HepG2 (cell line): ENCODE measurements around the gene FGL2. TPM values are rescaled to one million over a fixed set of nuclear protein-coding genes. Genes with fewer than 3 reads are reported as not detected.

Experiments
- ATAC-seq: fragments of 200-7000 bp; cut with Tn5 transposase; 3 replicates; pipeline ENCODE4 v1.9.1; 2020; ENCODE audit warnings: mild to moderate bottlenecking, moderate library complexity
- BruUV-seq: library from RNA; stranded (reverse); fragments of 400-500 nt; replicated peaks from 2 replicates; lab custom pipeline; 2021; lab: Mats Ljungman, UMichigan
- CTCF ChIA-PET: fragments of 300-600 bp; formaldehyde crosslinking; extraction: SDS; loops from one replicate; lab custom pipeline; 2021; ENCODE audit warnings: low total read pairs, inconsistent platforms, low intra/inter-chr PET ratio; lab: Yijun Ruan, JAX
- POLR2A ChIA-PET: fragments of 350-600 bp; sonication (Branson Sonifier 250); formaldehyde crosslinking; loops from one replicate; lab custom pipeline; 2020; ENCODE audit warnings: antibody characterized with exemption, inconsistent platforms; lab: Yijun Ruan, JAX
- DNase-seq: peaks from one replicate; pipeline ENCODE4 v3.0.0-alpha.2; 2015; ENCODE audit warnings: low spot score
- FAIRE-seq: peaks from 3 replicates; lab custom pipeline; 2011; peaks lifted over from hg19 to GRCh38; lab: Jason Lieb, UNC
- H2AFZ ChIP-seq: one replicate; pipeline ENCODE4 v1.6.1; 2011; ENCODE audit warnings: low read length, inconsistent platforms
- H3K27ac ChIP-seq: fragments of 300-600 bp; 3 replicates; pipeline ENCODE4 v1.8.0; 2011; ENCODE audit warnings: mixed run types, mild to moderate bottlenecking, mixed read lengths, low read length, inconsistent platforms; ENCODE audit not compliant: insufficient read depth; ENCODE audit errors: extremely low read length
- H3K27me3 ChIP-seq, 2 experiments: fragments of 200-600 bp in 1 of 2; 2 replicates in 1 of 2; 3 replicates in 1 of 2; pipeline versions ENCODE4 v1.6.0 to v1.8.0; 2011; ENCODE audit warnings: low read length in 2 of 2, mild to moderate bottlenecking in 2 of 2, moderate library complexity in 2 of 2, inconsistent platforms in 1 of 2; ENCODE audit not compliant: insufficient read depth in 2 of 2, control insufficient read depth in 1 of 2
- H3K36me3 ChIP-seq, 2 experiments: fragments of 200-600 bp in 1 of 2; replicated peaks in 1 of 2; 2 replicates in 1 of 2; 3 replicates in 1 of 2; pipeline versions ENCODE4 v1.5.1 to v1.8.0; 2011; ENCODE audit warnings: low read length in 2 of 2, inconsistent platforms in 1 of 2; ENCODE audit not compliant: insufficient read depth in 2 of 2, control insufficient read depth in 1 of 2
- H3K4me1 ChIP-seq: 2 replicates; pipeline ENCODE4 v1.5.1; 2012; ENCODE audit warnings: low read length, inconsistent platforms; ENCODE audit not compliant: insufficient read depth
- H3K4me2 ChIP-seq: 2 replicates; pipeline ENCODE4 v1.6.0; 2011; ENCODE audit warnings: low read depth, low read length, inconsistent platforms
- H3K4me3 ChIP-seq, 3 experiments: fragments of 200-600 bp in 1 of 3; sonication (generic), shearing (Covaris generic) in 1 of 3; replicated peaks in 1 of 3; 2 replicates each; pipeline ENCODE4 v1.5.1; 2011 to 2016; ENCODE audit warnings: low read length in 3 of 3, inconsistent platforms in 2 of 3, low read depth in 2 of 3, mild to moderate bottlenecking in 2 of 3, control low read depth in 1 of 3, mixed read lengths in 1 of 3; ENCODE audit not compliant: insufficient read depth in 1 of 3
- H3K79me2 ChIP-seq: one replicate; pipeline ENCODE4 v1.6.1; 2011; ENCODE audit warnings: low read length, inconsistent platforms; ENCODE audit not compliant: insufficient read depth
- H3K9ac ChIP-seq: 2 replicates; pipeline ENCODE4 v1.6.0; 2011; ENCODE audit warnings: mild to moderate bottlenecking, low read depth, low read length, inconsistent platforms; ENCODE audit not compliant: insufficient read depth
- H3K9me3 ChIP-seq: 2 replicates; pipeline ENCODE4 v1.5.1; 2012; ENCODE audit warnings: mild to moderate bottlenecking, low read length
- H4K20me1 ChIP-seq: 2 replicates; pipeline ENCODE4 v1.6.0; 2011; ENCODE audit warnings: inconsistent platforms, mild to moderate bottlenecking, low read length, moderate library complexity; ENCODE audit not compliant: insufficient read depth
- AKAP8 ChIP-seq: sonication (generic); formaldehyde crosslinking; IDR thresholded peaks from 2 replicates; pipeline ENCODE4 v1.5.1; 2020; ENCODE audit warnings: mild to moderate bottlenecking, missing genetic modification reagents
- ARNTL ChIP-seq: sonication (generic); formaldehyde crosslinking; IDR thresholded peaks from 2 replicates; pipeline ENCODE4 v1.4.0; 2020; ENCODE audit warnings: mild to moderate bottlenecking, missing genetic modification reagents
- DZIP1 ChIP-seq: sonication (generic); formaldehyde crosslinking; IDR thresholded peaks from 2 replicates; pipeline ENCODE4 v1.5.0; 2020; ENCODE audit warnings: mild to moderate bottlenecking, missing genetic modification reagents
- FOXP1 ChIP-seq, 2 experiments: fragments of 450-650 bp in 1 of 2; IDR thresholded peaks; 2 replicates each; pipeline ENCODE4 v1.6.1; 2017 to 2018; ENCODE audit warnings: antibody characterized with exemption in 1 of 2
- GRHL1 ChIP-seq: sonication (generic); formaldehyde crosslinking; conservative IDR thresholded peaks from 2 replicates; pipeline ENCODE4 v1.8.0; 2022; ENCODE audit warnings: missing genetic modification reagents
- LCORL ChIP-seq, 2 experiments: fragments of 450-650 bp in 1 of 2; sonication (generic) in 1 of 2; formaldehyde crosslinking in 1 of 2; IDR thresholded peaks; 2 replicates each; pipeline versions ENCODE4 v1.5.0 to v1.6.1; 2017 to 2020; ENCODE audit warnings: antibody characterized with exemption in 1 of 2, missing genetic modification reagents in 1 of 2
- MXD4 ChIP-seq: IDR thresholded peaks from 2 replicates; pipeline ENCODE4 v1.6.1; 2016; ENCODE audit warnings: mild to moderate bottlenecking, missing biosample characterization, missing genetic modification reagents
- MYC ChIP-seq: sonication (generic); formaldehyde crosslinking; IDR thresholded peaks from 2 replicates; pipeline ENCODE4 v1.9.0; 2021; ENCODE audit warnings: missing genetic modification reagents, borderline replicate concordance
- NR3C1 ChIP-seq: sonication (generic); formaldehyde crosslinking; IDR thresholded peaks from 2 replicates; pipeline ENCODE4 v1.4.0; 2020; ENCODE audit warnings: missing genetic modification reagents
- PITX1 ChIP-seq: sonication (generic); formaldehyde crosslinking; IDR thresholded peaks from 2 replicates; pipeline ENCODE4 v1.5.1; 2020; ENCODE audit warnings: mild to moderate bottlenecking, missing genetic modification reagents
- RFX1 ChIP-seq: fragments of 450-650 bp; IDR thresholded peaks from 2 replicates; pipeline ENCODE4 v1.6.1; 2017
- STAT6 ChIP-seq: sonication (generic); formaldehyde crosslinking; IDR thresholded peaks from 2 replicates; pipeline ENCODE4 v1.4.0; 2020; ENCODE audit warnings: missing genetic modification reagents, mild to moderate bottlenecking, borderline replicate concordance
- ZNF12 ChIP-seq: sonication (generic); formaldehyde crosslinking; IDR thresholded peaks from 2 replicates; pipeline ENCODE4 v1.5.0; 2020; ENCODE audit warnings: missing genetic modification reagents
- ZNF121 ChIP-seq: sonication (generic); formaldehyde crosslinking; IDR thresholded peaks from 2 replicates; pipeline ENCODE4 v1.5.0; 2020; ENCODE audit warnings: mild to moderate bottlenecking, missing genetic modification reagents
- ZNF292 ChIP-seq: sonication (generic); formaldehyde crosslinking; IDR thresholded peaks from 2 replicates; pipeline ENCODE4 v1.8.1; 2022; ENCODE audit warnings: mild to moderate bottlenecking, low read depth, missing genetic modification reagents, borderline replicate concordance
- ZNF615 ChIP-seq: sonication (generic); formaldehyde crosslinking; IDR thresholded peaks from 2 replicates; pipeline ENCODE4 v1.5.0; 2020; ENCODE audit warnings: mild to moderate bottlenecking, missing genetic modification reagents, borderline replicate concordance
- ZNF724P ChIP-seq: sonication (generic); formaldehyde crosslinking; IDR thresholded peaks from 2 replicates; pipeline ENCODE4 v1.8.0; 2022; ENCODE audit warnings: missing genetic modification reagents, borderline replicate concordance
- ZNF773 ChIP-seq: sonication (generic); formaldehyde crosslinking; IDR thresholded peaks from 2 replicates; pipeline ENCODE4 v1.4.0; 2020; ENCODE audit warnings: missing genetic modification reagents, borderline replicate concordance
- WGBS: methylation state at CpG from one replicate; pipeline ENCODE4 v1.1.6; 2017; ENCODE audit warnings: low lambda C conversion rate; 5-methylcytosine and 5-hydroxymethylcytosine counted together
- in situ Hi-C: cut with HindIII; loops from 2 replicates; pipeline ENCODE4 v1.10.0; 2017; ENCODE audit warnings: low pct_unique_long_range_greater_than_20kb; ENCODE audit not compliant: extremely low pct_ligation_motif_present
- intact Hi-C: fragments of 100-400 bp; cut with micrococcal nuclease; formaldehyde crosslinking; loops from one replicate; pipeline ENCODE4 v1.10.0; 2022; ENCODE audit not compliant: unreplicated experiment
- polyA plus RNA-seq, 8 experiments: library from polyadenylated mRNA; depleted of rRNA in 3 of 8; stranded (reverse) in 7 of 8; unstranded in 1 of 8; fragments of >200 nt; fragmentation: Illumina TruSeq in 4 of 8; extraction: Trizol in 4 of 8; gene quantifications; 2 replicates each; pipeline versions ENCODE4 v1.2.1 to v1.2.3, GENCODE V29; 2011 to 2016; ENCODE audit warnings: low read depth in 4 of 8, missing spikeins in 1 of 8, mixed read lengths in 1 of 8; ENCODE audit not compliant: insufficient read depth in 1 of 8
- total RNA-seq, 5 experiments: library from RNA; depleted of rRNA; stranded (reverse); fragments of >200 nt; fragmentation: Illumina TruSeq; extraction: Trizol; gene quantifications; 2 replicates each; pipeline ENCODE4 v1.2.3, GENCODE V29; 2016; ENCODE audit warnings: low read depth in 1 of 5

Gene FGL2
- total and polyA plus RNA-seq, 2 of the 13 experiments (the other 11 are each of a cell fraction or from before 2014, with no cell fraction given), result 0.04 to 0.15 TPM

GRCh38 chr7:77239471-77239870 is 39.9 kb upstream of the FGL2 start:
- no peak for TF ChIP-seq ZNF121 (CRISPR knock-in tag)
- TF ChIP-seq AKAP8 (CRISPR knock-in tag), result no peak
- TF ChIP-seq NR3C1 (CRISPR knock-in tag), result no peak
- TF ChIP-seq RFX1, result no peak
- no peak for TF ChIP-seq MYC
- TF ChIP-seq ZNF292 (CRISPR knock-in tag), result no peak
- TF ChIP-seq ZNF724P, result no peak
- TF ChIP-seq ZNF12 (CRISPR knock-in tag), result no peak
- no peak for TF ChIP-seq STAT6
- no peak for TF ChIP-seq MXD4
- TF ChIP-seq GRHL1 (CRISPR knock-in tag), result no peak
- TF ChIP-seq PITX1 (CRISPR knock-in tag), result no peak
- TF ChIP-seq LCORL (IDR thresholded peaks at IDR 0.05), result no peak
- no peak for TF ChIP-seq LCORL (CRISPR knock-in tag; IDR thresholded peaks at IDR 0.05)
- no peak for TF ChIP-seq FOXP1 (IDR thresholded peaks at IDR 0.05)
- no peak for TF ChIP-seq FOXP1 (CRISPR knock-in tag; IDR thresholded peaks at IDR 0.05)
- TF ChIP-seq ARNTL (CRISPR knock-in tag), result no peak
- TF ChIP-seq DZIP1 (CRISPR knock-in tag), result no peak
- TF ChIP-seq ZNF615 (CRISPR knock-in tag), result no peak
- TF ChIP-seq ZNF773 (CRISPR knock-in tag), result no peak
- no peak overlapping the region for H2AFZ ChIP-seq
- no peaks in the 10 kb centered on the region for H4K20me1 ChIP-seq
- H3K27ac ChIP-seq, result no peak overlapping the region
- no peak for ATAC-seq
- CTCF ChIA-PET, result no interaction called here
- peaks cover 11% of the 10 kb centered on the region; the same call in 1 of the 2 replicates for H3K4me1 ChIP-seq
- FAIRE-seq, result no peak
- intact Hi-C loops, result no loop called here
- WGBS, result 99% methylated on average over 3 of the region's 3 CpGs
- no peaks in the 10 kb centered on the region for H3K9me3 ChIP-seq
- POLR2A ChIA-PET, result no interaction called here
- no peak overlapping the region for H3K4me3 ChIP-seq
- no peak for DNase-seq
- H3K9ac ChIP-seq, result no peak overlapping the region
- H3K4me2 ChIP-seq, result no peak overlapping the region
- no peaks in the 10 kb centered on the region for H3K27me3 ChIP-seq
- in situ Hi-C loops, result no loop called here
- H3K36me3 ChIP-seq, result no peaks in the 10 kb centered on the region
- BruUV-seq, result no TSS peak
- no peaks in the 10 kb centered on the region for H3K79me2 ChIP-seq
